SK-N-SH (cell line): ENCODE results near the gene HSD17B11. TPM values are rescaled to one million over a fixed set of nuclear protein-coding genes. Genes with fewer than 3 reads are reported as not detected.

Experiments
- CTCF ChIA-PET: fragments of 300-600, 350-600 bp; formaldehyde crosslinking; extraction: SDS; loops from one replicate; lab custom pipeline; 2021; lab: Yijun Ruan, JAX
- POLR2A ChIA-PET: fragments of 350-600 bp; sonication (Branson Sonifier 250); formaldehyde crosslinking; extraction: SDS; loops from one replicate; lab custom pipeline; 2020; ENCODE audit warnings: antibody characterized with exemption, inconsistent platforms; lab: Yijun Ruan, JAX
- DNase-seq: peaks from one replicate; pipeline ENCODE4 v3.0.0; 2012
- H2AFZ ChIP-seq: fragments of 200-600 bp; sonication (generic); 2 replicates; pipeline ENCODE4 v1.8.1; 2016; ENCODE audit warnings: antibody characterized with exemption, mild to moderate bottlenecking, low read depth
- H3F3A ChIP-seq: fragments of 200-600 bp; sonication (generic); replicated peaks from 2 replicates; pipeline ENCODE3; 2016; ENCODE audit warnings: antibody characterized with exemption, mild to moderate bottlenecking; ENCODE audit not compliant: insufficient read depth
- H3K27ac ChIP-seq, 2 experiments: fragments of 200-500 bp in 1 of 2; fragments of 200-600 bp in 1 of 2; sonication (Bioruptor generic) in 1 of 2; sonication (generic), shearing (Covaris generic) in 1 of 2; 2 replicates each; pipeline versions ENCODE4 v1.5.1 to v1.6.1; 2014 to 2016; ENCODE audit warnings: low read depth in 2 of 2, inconsistent platforms in 1 of 2, low read length in 1 of 2, mild to moderate bottlenecking in 1 of 2, mixed read lengths in 1 of 2
- H3K27me3 ChIP-seq: fragments of 200-600 bp; sonication (generic), shearing (Covaris generic); 2 replicates; pipeline ENCODE4 v1.6.1; 2016; ENCODE audit warnings: mixed run types; ENCODE audit not compliant: insufficient read depth
- H3K36me3 ChIP-seq, 2 experiments: fragments of 200-500 bp in 1 of 2; fragments of 200-600 bp in 1 of 2; sonication (Bioruptor generic) in 1 of 2; sonication (generic) in 1 of 2; replicated peaks in 1 of 2; 2 replicates each; pipeline versions ENCODE3 to v1.5.1; 2014 to 2016; ENCODE audit warnings: low read length in 1 of 2, mild to moderate bottlenecking in 1 of 2; ENCODE audit not compliant: insufficient read depth in 2 of 2, control insufficient read depth in 1 of 2
- H3K4me1 ChIP-seq, 2 experiments: fragments of 200-500 bp in 1 of 2; fragments of 200-600 bp in 1 of 2; sonication (Bioruptor generic) in 1 of 2; sonication (generic), shearing (Covaris generic) in 1 of 2; 2 replicates each; pipeline versions ENCODE4 v1.5.1 to v1.6.1; 2014 to 2016; ENCODE audit warnings: low read depth in 1 of 2, low read length in 1 of 2, mixed run types in 1 of 2; ENCODE audit not compliant: insufficient read depth in 2 of 2, control insufficient read depth in 1 of 2
- H3K4me2 ChIP-seq: fragments of 200-600 bp; sonication (generic), shearing (Covaris generic); 2 replicates; pipeline ENCODE4 v1.6.1; 2017; ENCODE audit warnings: mixed run types
- H3K4me3 ChIP-seq, 2 experiments: fragments of 200-500 bp in 1 of 2; fragments of 200-600 bp in 1 of 2; sonication (Bioruptor generic) in 1 of 2; sonication (generic), shearing (Covaris generic) in 1 of 2; 2 replicates each; pipeline versions ENCODE4 v1.5.1 to v1.8.1; 2014 to 2016; ENCODE audit warnings: low read depth in 2 of 2, inconsistent platforms in 1 of 2, low read length in 1 of 2, mild to moderate bottlenecking in 1 of 2, mixed read lengths in 1 of 2, moderate library complexity in 1 of 2
- H3K79me2 ChIP-seq: fragments of 200-600 bp; sonication (generic); 2 replicates; pipeline ENCODE4 v1.8.1; 2017; ENCODE audit warnings: mild to moderate bottlenecking; ENCODE audit not compliant: insufficient read depth
- H3K9ac ChIP-seq: fragments of 200-600 bp; sonication (generic); 2 replicates; pipeline ENCODE4 v1.6.1; 2017; ENCODE audit warnings: mixed run types
- H3K9me2 ChIP-seq: fragments of 200-600 bp; sonication (generic); 2 replicates; pipeline ENCODE4 v1.6.1; 2017; ENCODE audit warnings: mixed run types
- H3K9me3 ChIP-seq: fragments of 200-600 bp; sonication (generic); 2 replicates; pipeline ENCODE4 v1.6.1; 2017; ENCODE audit warnings: mixed run types, mild to moderate bottlenecking, moderate library complexity
- H4K20me1 ChIP-seq: fragments of 200-600 bp; sonication (generic); 2 replicates; pipeline ENCODE4 v1.6.1; 2017; ENCODE audit warnings: mild to moderate bottlenecking, mixed run types; ENCODE audit not compliant: insufficient read depth
- CTCF ChIP-seq: fragments of 200-600 bp; sonication (generic); IDR thresholded peaks from 2 replicates; pipeline ENCODE4 v1.6.1; 2017; ENCODE audit warnings: antibody characterized with exemption, mild to moderate bottlenecking, moderate library complexity
- EP300 ChIP-seq, 2 experiments: IDR thresholded peaks; 2 replicates each; pipeline versions ENCODE4 v1.4.0 to v1.6.1; 2012; ENCODE audit warnings: borderline replicate concordance in 1 of 2, low read depth in 1 of 2, low read length in 1 of 2
- EZH2phosphoT487 ChIP-seq: fragments of 200-600 bp; sonication (generic); IDR thresholded peaks from 2 replicates; pipeline ENCODE4 v1.6.1; 2017; ENCODE audit warnings: low read depth, mixed run types, mild to moderate bottlenecking, antibody characterized with exemption, moderate library complexity, borderline replicate concordance
- FOXJ3 ChIP-seq: sonication (generic); formaldehyde crosslinking; IDR thresholded peaks from 2 replicates; pipeline ENCODE4 v1.5.1; 2020; ENCODE audit warnings: mild to moderate bottlenecking, missing genetic modification reagents
- FOXM1 ChIP-seq: IDR thresholded peaks from 2 replicates; pipeline ENCODE4 v1.4.0; 2012; ENCODE audit warnings: low read depth, mild to moderate bottlenecking
- GABPA ChIP-seq: IDR thresholded peaks from 2 replicates; pipeline ENCODE4 v1.4.0; 2012; ENCODE audit warnings: low read depth, mild to moderate bottlenecking
- GATA2 ChIP-seq: sonication (generic); formaldehyde crosslinking; IDR thresholded peaks from 2 replicates; pipeline ENCODE4 v1.5.0; 2020; ENCODE audit warnings: mild to moderate bottlenecking, missing genetic modification reagents
- MEF2A ChIP-seq: IDR thresholded peaks from 2 replicates; pipeline ENCODE4 v1.4.0; 2012; ENCODE audit warnings: low read depth, borderline replicate concordance
- MXI1 ChIP-seq: IDR thresholded peaks from 2 replicates; pipeline ENCODE4 v1.6.1; 2012; ENCODE audit warnings: mild to moderate bottlenecking, low read depth, low read length, improper control_type of control experiment
- NFIC ChIP-seq: IDR thresholded peaks from 2 replicates; pipeline ENCODE4 v1.4.0; 2012; ENCODE audit warnings: borderline replicate concordance
- NRF1 ChIP-seq: IDR thresholded peaks from 2 replicates; pipeline ENCODE4 v1.6.1; 2012; ENCODE audit warnings: low read depth, mild to moderate bottlenecking, low read length
- RFX5 ChIP-seq: IDR thresholded peaks from 2 replicates; pipeline ENCODE4 v1.6.1; 2012; ENCODE audit warnings: mild to moderate bottlenecking, improper control_type of control experiment, low read length
- YY1 ChIP-seq: IDR thresholded peaks from 2 replicates; pipeline ENCODE4 v1.4.0; 2012; ENCODE audit warnings: low read depth, mild to moderate bottlenecking
- WGBS: methylation state at CpG from one replicate; pipeline ENCODE4 v1.1.6; 2017; ENCODE audit warnings: low lambda C conversion rate; 5-methylcytosine and 5-hydroxymethylcytosine counted together
- polyA plus RNA-seq, 3 experiments: library from polyadenylated mRNA; depleted of rRNA; stranded (reverse); fragments of >200 nt; gene quantifications; 2 replicates each; pipeline ENCODE4 v1.2.3, GENCODE V29; 2012
- TF ChIP-seq, protein P1 (sequence below): IDR thresholded peaks from 2 replicates; pipeline ENCODE4 v1.4.0; 2012; ENCODE audit warnings: low read depth, borderline replicate concordance
- TF ChIP-seq, protein P2 (sequence below): fragments of 150-350 bp; IDR thresholded peaks from 2 replicates; pipeline ENCODE4 v1.6.1; 2017; ENCODE audit warnings: antibody characterized with exemption, low read length, low read depth, borderline replicate concordance
- TF ChIP-seq, protein P3 (sequence below): IDR thresholded peaks from 2 replicates; pipeline ENCODE4; 2012

HSD17B11 gene
- polyA plus RNA-seq, 1 of the 3 experiments (the other 2 are of a cell fraction), result 13.2 TPM

GRCh38 chr4:87321888-87322287 lies 69.1 kb downstream of the HSD17B11 start:
- H2AFZ ChIP-seq, result no peak overlapping the region
- no peak for TF ChIP-seq NFIC
- TF ChIP-seq GATA2 (CRISPR knock-in tag), result no peak
- no peak for TF ChIP-seq MXI1
- TF ChIP-seq, protein P1, sequence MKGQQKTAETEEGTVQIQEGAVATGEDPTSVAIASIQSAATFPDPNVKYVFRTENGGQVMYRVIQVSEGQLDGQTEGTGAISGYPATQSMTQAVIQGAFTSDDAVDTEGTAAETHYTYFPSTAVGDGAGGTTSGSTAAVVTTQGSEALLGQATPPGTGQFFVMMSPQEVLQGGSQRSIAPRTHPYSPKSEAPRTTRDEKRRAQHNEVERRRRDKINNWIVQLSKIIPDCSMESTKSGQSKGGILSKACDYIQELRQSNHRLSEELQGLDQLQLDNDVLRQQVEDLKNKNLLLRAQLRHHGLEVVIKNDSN, result no peak
- no peak for TF ChIP-seq EP300 (IDR thresholded peaks at IDR 0.05; ENCODE audit: borderline replicate concordance in 1 of 2, low read depth in 1 of 2, low read length in 1 of 2)
- no peak for TF ChIP-seq FOXJ3
- no peak for TF ChIP-seq MEF2A
- TF ChIP-seq, protein P2, sequence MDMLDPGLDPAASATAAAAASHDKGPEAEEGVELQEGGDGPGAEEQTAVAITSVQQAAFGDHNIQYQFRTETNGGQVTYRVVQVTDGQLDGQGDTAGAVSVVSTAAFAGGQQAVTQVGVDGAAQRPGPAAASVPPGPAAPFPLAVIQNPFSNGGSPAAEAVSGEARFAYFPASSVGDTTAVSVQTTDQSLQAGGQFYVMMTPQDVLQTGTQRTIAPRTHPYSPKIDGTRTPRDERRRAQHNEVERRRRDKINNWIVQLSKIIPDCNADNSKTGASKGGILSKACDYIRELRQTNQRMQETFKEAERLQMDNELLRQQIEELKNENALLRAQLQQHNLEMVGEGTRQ, result no peak
- no peak for TF ChIP-seq YY1
- no peak for TF ChIP-seq FOXM1
- no peak for TF ChIP-seq CTCF
- TF ChIP-seq EZH2phosphoT487, result no peak
- no peak for TF ChIP-seq RFX5
- TF ChIP-seq NRF1, result no peak
- no peak for TF ChIP-seq GABPA
- TF ChIP-seq, protein P3, sequence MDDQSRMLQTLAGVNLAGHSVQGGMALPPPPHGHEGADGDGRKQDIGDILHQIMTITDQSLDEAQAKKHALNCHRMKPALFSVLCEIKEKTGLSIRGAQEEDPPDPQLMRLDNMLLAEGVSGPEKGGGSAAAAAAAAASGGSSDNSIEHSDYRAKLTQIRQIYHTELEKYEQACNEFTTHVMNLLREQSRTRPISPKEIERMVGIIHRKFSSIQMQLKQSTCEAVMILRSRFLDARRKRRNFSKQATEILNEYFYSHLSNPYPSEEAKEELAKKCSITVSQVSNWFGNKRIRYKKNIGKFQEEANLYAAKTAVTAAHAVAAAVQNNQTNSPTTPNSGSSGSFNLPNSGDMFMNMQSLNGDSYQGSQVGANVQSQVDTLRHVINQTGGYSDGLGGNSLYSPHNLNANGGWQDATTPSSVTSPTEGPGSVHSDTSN, result no peak
- H3K27ac ChIP-seq, result no peak overlapping the region
- no peaks in the 10 kb centered on the region for H3K27me3 ChIP-seq
- H3K9me2 ChIP-seq, result no peaks in the 10 kb centered on the region
- 86% methylated on average over 5 of the region's 5 CpGs for WGBS
- no peaks in the 10 kb centered on the region for H4K20me1 ChIP-seq
- DNase-seq, result no peak
- no peaks in the 10 kb centered on the region for H3K4me1 ChIP-seq
- no peaks in the 10 kb centered on the region for H3F3A ChIP-seq
- H3K4me2 ChIP-seq, result no peak overlapping the region
- POLR2A ChIA-PET, result no interaction called here
- H3K36me3 ChIP-seq, result no peaks in the 10 kb centered on the region
- CTCF ChIA-PET, result no interaction called here
- H3K79me2 ChIP-seq, result no peaks in the 10 kb centered on the region
- H3K9me3 ChIP-seq, result no peaks in the 10 kb centered on the region
- no peak overlapping the region for H3K4me3 ChIP-seq
- H3K9ac ChIP-seq, result no peak overlapping the region
